K562 (cell line): ENCODE results near the gene PAF1. TPM values are rescaled to one million over a fixed set of nuclear protein-coding genes. Genes with fewer than 3 reads are reported as not detected.
A peak's percentile ranks its signal among the peaks of the same experiment; 100 is the strongest.

Experiments
- IRF2 ChIP-seq: sonication (generic); formaldehyde crosslinking; IDR thresholded peaks from 2 replicates; pipeline ENCODE4 v1.8.1; 2022; ENCODE audit warnings: mild to moderate bottlenecking, missing genetic modification reagents
- RBFOX2 ChIP-seq: fragments of 200-400 bp; formaldehyde crosslinking; IDR thresholded peaks from 2 replicates; pipeline ENCODE4 v1.6.1; 2017; ENCODE audit warnings: low read depth, mild to moderate bottlenecking, low read length, moderate library complexity
- ZNF232 ChIP-seq: sonication (generic); formaldehyde crosslinking; IDR thresholded peaks from 2 replicates; pipeline ENCODE4 v1.8.0; 2022; ENCODE audit warnings: mild to moderate bottlenecking, missing genetic modification reagents
- ZNF3 ChIP-seq: fragments of 250-450 bp; sonication (Bioruptor Pico); IDR thresholded peaks from 2 replicates; pipeline ENCODE4 v1.5.0; 2021; ENCODE audit warnings: mild to moderate bottlenecking, moderate library complexity
- polyA plus RNA-seq, 8 experiments: library from polyadenylated mRNA; depleted of rRNA in 4 of 8; stranded (reverse) in 5 of 8; unstranded in 3 of 8; fragments of >200 nt; fragmentation: Nextera tagmentation in 2 of 8; fragmentation: Illumina TruSeq in 1 of 8; extraction: Ambion mirVana in 2 of 8; extraction: Trizol in 1 of 8; gene quantifications; 2 replicates each; pipeline versions ENCODE4 v1.2.1 to v1.2.3, GENCODE V29; 2011 to 2014; ENCODE audit warnings: inconsistent platforms in 1 of 8, missing spikeins in 1 of 8
- total RNA-seq, 7 experiments: library from RNA; depleted of rRNA in 6 of 7; stranded (reverse); fragments of >200 nt in 6 of 7; fragmentation: Illumina TruSeq in 2 of 7; extraction: Trizol in 2 of 7; gene quantifications; 2 replicates each; pipeline versions ENCODE4 v1.2.1 to v1.2.3, GENCODE V29; 2011 to 2021; ENCODE audit warnings: low replicate concordance in 1 of 7
- TF ChIP-seq, protein P1 (sequence below): fragments of 450-650 bp; formaldehyde crosslinking; IDR thresholded peaks from 2 replicates; pipeline ENCODE4 v1.4.0; 2020; ENCODE audit warnings: mild to moderate bottlenecking, mixed read lengths
- TF ChIP-seq, protein P2 (sequence below), 2 experiments: fragments of 450-650 bp; IDR thresholded peaks; 2 replicates each; pipeline ENCODE4 v1.6.1; 2018; ENCODE audit warnings: mild to moderate bottlenecking in 2 of 2, low read depth in 1 of 2; ENCODE audit not compliant: partially characterized antibody in 2 of 2

The PAF1 gene
- total and polyA plus RNA-seq, 9 of the 15 experiments (the other 6 are each of a cell fraction or from before 2014, with no cell fraction given), result 1.5 to 45.0 (median 33.8) TPM

DNA sequence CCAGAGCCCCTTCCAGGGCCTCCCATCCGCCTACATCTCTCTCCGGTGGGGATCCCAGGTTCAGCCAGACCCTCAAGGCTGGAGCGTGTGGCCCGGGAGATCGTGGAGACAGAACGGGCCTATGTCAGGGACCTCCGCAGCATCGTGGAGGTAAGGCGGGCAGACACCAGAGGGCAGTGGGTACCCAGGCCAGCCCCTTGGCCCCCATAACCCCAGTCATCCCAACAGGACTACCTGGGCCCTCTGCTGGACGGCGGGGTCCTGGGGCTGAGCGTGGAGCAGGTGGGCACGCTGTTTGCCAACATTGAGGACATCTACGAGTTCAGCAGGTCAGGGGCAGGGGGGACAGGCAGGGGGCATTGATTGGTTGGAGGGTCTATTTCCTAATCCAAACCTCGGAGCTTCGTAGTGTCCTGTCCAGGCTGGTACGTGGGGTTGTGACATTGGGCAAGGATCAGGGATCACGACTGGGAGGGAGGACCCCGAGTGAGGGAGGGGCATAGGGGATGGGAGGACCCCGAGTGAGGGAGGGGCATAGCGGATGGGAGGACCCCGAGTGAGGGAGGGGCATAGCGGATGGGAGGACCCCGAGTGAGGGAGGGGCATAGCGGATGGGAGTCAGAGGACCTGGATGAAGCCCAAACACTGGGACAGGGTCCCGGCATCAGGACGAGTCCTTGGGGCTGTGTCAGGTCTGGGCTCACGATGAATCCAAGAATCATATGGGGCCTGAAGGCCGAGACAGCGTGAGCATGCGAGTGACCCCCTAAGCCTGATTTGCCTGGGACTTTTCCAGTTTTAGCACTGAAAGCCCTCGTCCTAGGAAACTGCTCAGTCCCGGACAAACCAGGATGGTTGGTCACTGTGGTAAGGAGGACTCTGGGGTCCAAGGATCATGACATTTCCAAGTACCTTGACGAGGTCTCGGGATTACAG, 24.5 kb upstream of the PAF1 start (continued):
- TF ChIP-seq, protein P1, sequence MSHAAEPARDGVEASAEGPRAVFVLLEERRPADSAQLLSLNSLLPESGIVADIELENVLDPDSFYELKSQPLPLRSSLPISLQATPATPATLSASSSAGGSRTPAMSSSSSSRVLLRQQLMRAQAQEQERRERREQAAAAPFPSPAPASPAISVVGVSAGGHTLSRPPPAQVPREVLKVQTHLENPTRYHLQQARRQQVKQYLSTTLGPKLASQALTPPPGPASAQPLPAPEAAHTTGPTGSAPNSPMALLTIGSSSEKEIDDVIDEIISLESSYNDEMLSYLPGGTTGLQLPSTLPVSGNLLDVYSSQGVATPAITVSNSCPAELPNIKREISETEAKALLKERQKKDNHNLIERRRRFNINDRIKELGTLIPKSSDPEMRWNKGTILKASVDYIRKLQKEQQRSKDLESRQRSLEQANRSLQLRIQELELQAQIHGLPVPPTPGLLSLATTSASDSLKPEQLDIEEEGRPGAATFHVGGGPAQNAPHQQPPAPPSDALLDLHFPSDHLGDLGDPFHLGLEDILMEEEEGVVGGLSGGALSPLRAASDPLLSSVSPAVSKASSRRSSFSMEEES (CRISPR knock-in tag), result no peak
- TF ChIP-seq ZNF3, result no peak
- no peak for TF ChIP-seq ZNF232 (CRISPR knock-in tag)
- TF ChIP-seq RBFOX2, result peak; percentile 55
- no peak for TF ChIP-seq IRF2 (CRISPR knock-in tag)
- TF ChIP-seq, protein P2, sequence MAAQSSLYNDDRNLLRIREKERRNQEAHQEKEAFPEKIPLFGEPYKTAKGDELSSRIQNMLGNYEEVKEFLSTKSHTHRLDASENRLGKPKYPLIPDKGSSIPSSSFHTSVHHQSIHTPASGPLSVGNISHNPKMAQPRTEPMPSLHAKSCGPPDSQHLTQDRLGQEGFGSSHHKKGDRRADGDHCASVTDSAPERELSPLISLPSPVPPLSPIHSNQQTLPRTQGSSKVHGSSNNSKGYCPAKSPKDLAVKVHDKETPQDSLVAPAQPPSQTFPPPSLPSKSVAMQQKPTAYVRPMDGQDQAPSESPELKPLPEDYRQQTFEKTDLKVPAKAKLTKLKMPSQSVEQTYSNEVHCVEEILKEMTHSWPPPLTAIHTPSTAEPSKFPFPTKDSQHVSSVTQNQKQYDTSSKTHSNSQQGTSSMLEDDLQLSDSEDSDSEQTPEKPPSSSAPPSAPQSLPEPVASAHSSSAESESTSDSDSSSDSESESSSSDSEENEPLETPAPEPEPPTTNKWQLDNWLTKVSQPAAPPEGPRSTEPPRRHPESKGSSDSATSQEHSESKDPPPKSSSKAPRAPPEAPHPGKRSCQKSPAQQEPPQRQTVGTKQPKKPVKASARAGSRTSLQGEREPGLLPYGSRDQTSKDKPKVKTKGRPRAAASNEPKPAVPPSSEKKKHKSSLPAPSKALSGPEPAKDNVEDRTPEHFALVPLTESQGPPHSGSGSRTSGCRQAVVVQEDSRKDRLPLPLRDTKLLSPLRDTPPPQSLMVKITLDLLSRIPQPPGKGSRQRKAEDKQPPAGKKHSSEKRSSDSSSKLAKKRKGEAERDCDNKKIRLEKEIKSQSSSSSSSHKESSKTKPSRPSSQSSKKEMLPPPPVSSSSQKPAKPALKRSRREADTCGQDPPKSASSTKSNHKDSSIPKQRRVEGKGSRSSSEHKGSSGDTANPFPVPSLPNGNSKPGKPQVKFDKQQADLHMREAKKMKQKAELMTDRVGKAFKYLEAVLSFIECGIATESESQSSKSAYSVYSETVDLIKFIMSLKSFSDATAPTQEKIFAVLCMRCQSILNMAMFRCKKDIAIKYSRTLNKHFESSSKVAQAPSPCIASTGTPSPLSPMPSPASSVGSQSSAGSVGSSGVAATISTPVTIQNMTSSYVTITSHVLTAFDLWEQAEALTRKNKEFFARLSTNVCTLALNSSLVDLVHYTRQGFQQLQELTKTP (IDR thresholded peaks at IDR 0.05; ENCODE audit: low read depth in 1 of 2, partially characterized antibody in 2 of 2), result no peak
